ENCODE data around the gene DYDC2. TPM values are rescaled to one million over a fixed set of nuclear protein-coding genes. Genes with fewer than 3 reads are reported as not detected.

DYDC2 gene
- total RNA-seq, 1 experiment from 2014 or later, result 1.9 TPM

- Mint-ChIP-seq H3K4me3 (no peak overlapping the region), H3K4me1 (no peaks in the 10 kb centered on the region), H3K36me3 (no peaks in the 10 kb centered on the region), H3K27ac (no peak overlapping the region), H3K9me3 (no peaks in the 10 kb centered on the region), H3K27me3 (ENCODE audit: low read depth) (peaks cover 4% of the 10 kb centered on the region; the same call in 1 of the 2 replicates)
- ATAC-seq (no peak), DNase-seq (ENCODE audit: low spot score) (no peak)
- no peak for TF ChIP-seq JUN (CRISPR knock-in tag; IDR thresholded peaks at IDR 0.05)
- TF ChIP-seq ZNF396 (CRISPR knock-in tag; IDR thresholded peaks at IDR 0.05; ENCODE audit: borderline replicate concordance), result no peak
- TF ChIP-seq ZBTB21 (CRISPR knock-in tag; IDR thresholded peaks at IDR 0.05; ENCODE audit: borderline replicate concordance), result no peak
- TF ChIP-seq RORB (CRISPR knock-in tag; IDR thresholded peaks at IDR 0.05), result no peak
- TF ChIP-seq ZMAT4 (CRISPR knock-in tag; IDR thresholded peaks at IDR 0.05), result no peak
- no peak for TF ChIP-seq NFYB (CRISPR knock-in tag; conservative IDR thresholded peaks at IDR 0.05; ENCODE audit: low read depth)
- TF ChIP-seq ZNF263 (CRISPR knock-in tag; IDR thresholded peaks at IDR 0.05; ENCODE audit: low read depth), result no peak
- TF ChIP-seq CREB1 (CRISPR knock-in tag; IDR thresholded peaks at IDR 0.05), result no peak
- ChIA-PET POLR2A (no interaction called here), CTCF (interaction anchor here (0.6 to 1.6 kb wide), 2 partner anchors 13 to 74 kb away, joined by 3 to 6 read pairs; no protein-coding TSS in a partner anchor)
Measured at GRCh38 chr10:80390740-80391139, 34.2 kb downstream of the DYDC2 start.

- no peak for DNase-seq (ENCODE audit: low spot score)
- Mint-ChIP-seq H3K4me3 (no peak overlapping the region), H3K36me3 (no peaks in the 10 kb centered on the region), H3K27ac (no peak overlapping the region), H3K27me3 (ENCODE audit: low read depth) (peaks cover 4% of the 10 kb centered on the region; the same call in 1 of the 2 replicates), H3K9me3 (no peaks in the 10 kb centered on the region), H3K4me1 (no peaks in the 10 kb centered on the region)
- no peak for TF ChIP-seq ZNF416 (CRISPR knock-in tag; IDR thresholded peaks at IDR 0.05)
- POLR2A ChIA-PET, result no interaction called here
- CTCF ChIA-PET, result interaction anchor here (1.6 kb wide), 1 partner anchor 14 kb away, joined by 6 read pairs; no protein-coding TSS in a partner anchor
- ATAC-seq, result no peak
Measured at GRCh38 chr10:80392250-80392649, 35.7 kb downstream of the DYDC2 start.

- TF ChIP-seq ERG (CRISPR knock-in tag; IDR thresholded peaks at IDR 0.05), result no peak
- TF ChIP-seq SOX15 (CRISPR knock-in tag; IDR thresholded peaks at IDR 0.05), result no peak
- TF ChIP-seq ATF1 (CRISPR knock-in tag; IDR thresholded peaks at IDR 0.05), result no peak
- no peak for TF ChIP-seq TP53 (CRISPR knock-in tag; IDR thresholded peaks at IDR 0.05)
- no peak for TF ChIP-seq FOXP1 (CRISPR knock-in tag; IDR thresholded peaks at IDR 0.05; ENCODE audit: borderline replicate concordance)
- no peak for TF ChIP-seq EMX1 (CRISPR knock-in tag; IDR thresholded peaks at IDR 0.05)
- TF ChIP-seq ZNF671 (CRISPR knock-in tag; IDR thresholded peaks at IDR 0.05), result no peak
Measured at GRCh38 chr10:80394358-80394916, 37.9 kb downstream of the DYDC2 start.

GRCh38 chr10:80397014-80397413, 40.4 kb downstream of the DYDC2 start:
- no peak for DNase-seq (ENCODE audit: low spot score)
- no peaks in the 10 kb centered on the region for H3K4me1 Mint-ChIP-seq
- H3K4me3 Mint-ChIP-seq, result no peak overlapping the region
- POLR2A ChIA-PET, result interaction anchor here (0.9 kb wide), 1 partner anchor 9 kb away, joined by 6 read pairs; no protein-coding TSS in a partner anchor
- TF ChIP-seq GABPB1 (CRISPR knock-in tag; IDR thresholded peaks at IDR 0.05), result peak; percentile 61; the same call in 1 of the 2 replicates
- no peak for TF ChIP-seq PREB (CRISPR knock-in tag; IDR thresholded peaks at IDR 0.05; ENCODE audit: borderline replicate concordance)
- CTCF ChIA-PET, result interaction anchor here (0.9 to 2.1 kb wide), 2 partner anchors 19 to 199 kb away, joined by 3 to 10 read pairs; no protein-coding TSS in a partner anchor
- 0 out of 2 replicates have a peak, but pooled peaks cover 2% of the 10 kb centered on the region for H3K27me3 Mint-ChIP-seq (ENCODE audit: low read depth)
- no peak for ATAC-seq
- H3K27ac Mint-ChIP-seq, result no peak overlapping the region
- H3K9me3 Mint-ChIP-seq, result no peaks in the 10 kb centered on the region; the same call in 1 of the 2 replicates
- no peaks in the 10 kb centered on the region for H3K36me3 Mint-ChIP-seq

More at GRCh38 chr10:80394358-80394916, 37.9 kb downstream of the DYDC2 start:
- Mint-ChIP-seq H3K9me3 (no peaks in the 10 kb centered on the region), H3K27me3 (ENCODE audit: low read depth) (peaks cover 7% of the 10 kb centered on the region; the same call in 1 of the 2 replicates), H3K4me1 (no peaks in the 10 kb centered on the region), H3K27ac (no peak overlapping the region), H3K36me3 (no peaks in the 10 kb centered on the region), H3K4me3 (no peak overlapping the region)
- no peak for DNase-seq (ENCODE audit: low spot score)
- ATAC-seq, result no peak
- ChIA-PET POLR2A (interaction anchor here (0.7 kb wide), 3 partner anchors 19 to 532 kb away, joined by 4 to 5 read pairs (median 5); no protein-coding TSS in a partner anchor), CTCF (interaction anchor here (1.5 kb wide), 1 partner anchor 111 kb away, joined by 8 read pairs; no protein-coding TSS in a partner anchor)
